OCI-LY1 (cell line): ENCODE data around the gene PXDN.

Experiments used
- CTCF ChIP-seq: fragments of 200-600 bp; sonication (generic), shearing (Covaris generic); IDR thresholded peaks from 2 replicates; pipeline ENCODE4 v1.5.1; 2017; ENCODE audit warnings: mild to moderate bottlenecking, antibody characterized with exemption, low read length, moderate library complexity, mixed read lengths
- EZH2 ChIP-seq: fragments of 200-600 bp; sonication (generic), shearing (Covaris generic); IDR thresholded peaks from 2 replicates; pipeline ENCODE4 v1.8.0; 2017; ENCODE audit warnings: borderline replicate concordance, mixed run types, mild to moderate bottlenecking, antibody characterized with exemption, low read length, moderate library complexity, mixed read lengths

GRCh38 chr2:1769703-1770422 lies 25.5 kb upstream of the PXDN start:
- TF ChIP-seq CTCF: peak; percentile 92
- TF ChIP-seq EZH2: no peak
